Activated CD8-positive, alpha-beta memory T cell treated with anti-CD3 and anti-CD28 coated beads for 4 hours (primary cell): ENCODE measurements around the gene EPS15.
"Not testable (repeated sequence)": the region's sequence is repeated elsewhere in the genome, so short reads cannot be mapped to it uniquely, and the experiment has no call there.

ENCODE experiments used
- DNase-seq, 2 donors: peaks; one replicate each; pipeline ENCODE4 v3.0.0-alpha.2; 2020; ENCODE audit warnings: low read depth in 2 of 2

Gene EPS15

DNA sequence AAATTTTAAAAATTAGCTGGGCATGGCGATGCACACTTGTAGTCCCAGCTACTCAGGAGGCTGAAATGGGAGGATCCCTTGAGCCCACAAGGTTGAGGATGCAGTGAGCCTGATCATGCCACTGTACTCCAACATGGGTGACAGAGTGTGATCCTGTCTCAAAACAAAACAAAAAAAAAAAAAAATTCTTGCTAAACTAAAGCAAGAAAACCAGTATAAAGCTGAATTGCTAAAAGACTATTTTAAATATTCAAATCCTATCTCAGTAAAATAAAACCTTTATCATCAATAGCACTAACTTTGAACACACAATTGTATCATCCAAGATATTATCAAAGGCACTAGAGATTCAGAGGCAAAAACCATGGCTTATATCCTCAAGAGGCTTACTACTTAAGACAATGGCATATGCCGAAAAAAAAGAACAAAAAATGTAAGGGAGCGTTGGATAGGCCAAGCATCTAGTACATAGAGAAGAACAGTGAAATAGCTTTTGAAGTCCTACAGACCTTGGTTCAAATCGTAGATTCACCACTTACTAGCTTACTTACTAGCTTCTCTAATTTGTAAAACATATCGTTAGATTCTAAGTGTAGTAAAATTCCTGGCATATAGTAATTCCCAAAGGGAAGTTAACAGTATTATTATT lies 3.6 kb downstream of the EPS15 start:
- no peak for DNase-seq

DNA sequence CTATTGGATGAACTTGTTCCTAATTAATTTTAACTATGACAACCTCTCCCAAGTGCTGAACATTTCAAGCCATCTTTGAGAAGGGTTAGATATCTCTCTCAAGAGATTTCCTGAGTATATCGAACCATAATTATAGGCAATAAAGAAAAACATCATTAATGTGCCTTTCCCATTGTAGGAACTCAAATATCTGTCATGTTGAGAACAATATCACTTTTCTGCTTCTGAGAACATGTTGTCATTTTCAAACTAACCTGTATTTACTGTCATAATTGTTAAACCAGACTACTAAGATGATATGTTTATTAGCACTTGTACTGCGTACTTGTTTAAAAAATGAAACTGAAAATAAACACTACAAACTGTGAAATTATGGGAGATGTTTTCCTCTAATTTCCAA lies 4.3 kb downstream of the EPS15 start:
- no peak for DNase-seq

DNA sequence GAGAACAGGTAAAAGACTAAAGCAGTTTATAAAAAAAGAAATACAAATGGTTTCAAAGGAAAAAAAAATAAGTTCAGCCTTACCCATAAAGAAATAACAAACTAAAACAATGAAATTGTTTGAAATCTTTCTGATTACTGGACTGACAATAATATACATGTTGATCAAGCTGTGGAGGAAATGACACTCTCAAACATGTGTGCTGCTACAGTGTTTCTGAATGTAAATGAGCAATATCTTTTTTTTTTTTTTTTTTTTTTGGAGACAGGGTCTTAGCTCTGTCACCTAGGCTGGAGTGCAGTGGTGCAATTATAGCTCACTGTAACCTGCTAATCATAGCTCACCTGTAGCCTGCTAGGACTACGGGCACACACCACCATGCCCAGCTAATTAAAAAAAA lies 6.5 kb downstream of the EPS15 start:
- DNase-seq = no peak

DNA sequence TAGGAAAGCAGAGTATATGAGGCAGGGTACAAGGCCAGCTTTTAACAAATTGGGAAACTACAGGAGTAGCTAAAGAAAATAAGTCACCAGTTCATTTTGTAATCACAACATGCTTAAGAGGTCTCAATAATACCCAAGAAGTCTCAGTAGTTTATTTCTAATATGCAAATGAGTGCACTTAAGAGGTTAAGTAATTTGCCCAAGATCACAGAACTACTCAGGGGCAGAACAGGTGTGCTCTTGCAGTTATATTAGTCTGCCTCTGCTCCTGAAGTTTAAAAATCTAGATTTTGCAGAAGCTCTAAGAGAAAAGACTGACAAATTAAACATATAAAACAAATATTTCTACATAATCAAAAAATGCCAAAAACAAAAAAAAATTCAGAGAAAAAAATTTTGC lies 6.9 kb downstream of the EPS15 start:
- no peak for DNase-seq

DNA sequence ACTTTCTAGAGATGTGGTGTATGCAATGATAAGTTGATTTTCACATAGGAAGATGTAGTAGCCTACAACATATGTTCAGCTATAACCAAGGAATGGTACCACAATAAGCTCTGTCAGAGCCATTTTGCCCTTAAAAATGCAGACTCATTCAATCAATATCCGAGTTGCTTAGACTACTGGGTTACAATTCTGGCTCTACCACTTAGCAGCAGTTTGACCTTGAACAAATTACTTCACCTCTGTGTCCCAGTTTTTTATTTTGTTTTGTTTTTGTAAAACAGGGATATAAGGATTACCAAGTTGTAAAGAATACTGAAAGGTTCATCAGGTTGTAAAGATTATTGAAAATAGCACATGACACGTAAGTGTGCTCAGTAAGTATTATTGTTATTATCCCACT lies 9.3 kb downstream of the EPS15 start:
- DNase-seq = no peak

DNA sequence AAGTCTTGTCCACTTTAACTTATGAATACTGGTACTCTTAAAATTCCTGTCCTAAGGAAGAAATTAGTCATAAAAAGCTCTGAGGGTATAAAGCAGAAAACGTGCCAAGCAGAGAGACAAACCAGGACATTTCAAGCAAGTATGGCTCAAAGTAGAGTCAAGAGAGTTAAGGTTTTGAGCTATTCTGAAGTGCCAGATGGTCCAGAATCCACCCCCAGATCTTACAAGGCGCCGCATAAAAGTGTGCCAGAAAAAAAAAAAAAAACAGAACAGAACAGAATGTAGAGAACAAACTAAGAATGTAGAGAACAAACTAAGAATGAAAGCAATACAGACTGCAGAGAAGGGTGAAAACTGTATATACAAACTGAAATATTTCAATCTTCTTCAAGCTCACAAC lies 12.5 kb downstream of the EPS15 start:
- no peak for DNase-seq

DNA sequence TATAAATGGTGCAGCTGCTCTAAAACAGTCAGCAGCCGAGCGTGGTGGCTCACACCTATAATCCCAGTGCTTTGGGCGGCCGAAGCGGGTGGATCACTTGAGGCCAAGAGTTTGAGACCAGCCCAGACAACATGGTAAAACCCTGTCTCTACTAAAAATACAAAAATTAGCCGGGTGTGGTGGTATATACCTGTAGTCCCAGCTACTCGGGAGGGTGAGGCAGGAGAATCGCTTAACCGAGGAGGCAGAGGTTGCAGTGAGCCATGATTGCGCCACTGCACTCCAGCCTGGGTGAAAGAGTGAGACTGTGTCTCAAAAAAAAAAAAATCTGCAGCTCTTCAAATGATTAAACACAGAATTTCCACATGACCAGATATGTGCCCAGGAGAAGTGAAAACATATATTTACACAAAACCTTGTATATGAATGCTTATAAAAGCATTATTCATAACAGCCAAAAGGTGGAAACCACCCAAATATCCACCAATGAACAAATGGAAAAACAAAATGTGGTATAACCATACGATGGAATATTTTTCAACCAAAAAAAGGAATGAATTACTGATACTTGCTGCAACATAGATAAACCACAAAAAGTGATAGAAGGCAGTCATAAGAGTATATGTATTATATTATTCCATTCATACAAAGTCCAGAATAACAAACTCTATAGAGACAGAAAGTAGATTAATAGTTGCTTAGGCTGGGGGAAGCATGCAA lies 14.1 kb downstream of the EPS15 start:
- no peak for DNase-seq

DNA sequence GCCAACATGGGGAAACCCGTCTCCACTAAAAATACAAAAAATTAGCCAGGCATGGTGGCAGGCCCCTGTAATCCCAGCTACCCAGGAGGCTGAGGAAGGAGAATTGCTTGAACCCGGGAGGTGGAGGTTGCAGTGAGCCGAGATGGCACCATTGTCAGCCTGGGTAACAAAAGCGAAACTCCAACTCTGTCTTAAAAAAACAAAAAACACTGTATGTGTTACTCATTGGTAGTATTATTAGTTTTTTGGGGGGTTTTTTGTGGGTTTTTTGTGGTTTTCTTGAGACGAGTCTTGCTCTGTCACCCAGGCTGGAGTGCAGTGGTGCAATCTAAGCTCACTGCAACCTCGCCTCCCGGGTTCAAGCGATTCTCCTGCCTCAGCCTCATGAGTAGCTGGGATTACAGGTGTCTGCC lies 17.8 kb downstream of the EPS15 start:
- not testable (repeated sequence) for DNase-seq

DNA sequence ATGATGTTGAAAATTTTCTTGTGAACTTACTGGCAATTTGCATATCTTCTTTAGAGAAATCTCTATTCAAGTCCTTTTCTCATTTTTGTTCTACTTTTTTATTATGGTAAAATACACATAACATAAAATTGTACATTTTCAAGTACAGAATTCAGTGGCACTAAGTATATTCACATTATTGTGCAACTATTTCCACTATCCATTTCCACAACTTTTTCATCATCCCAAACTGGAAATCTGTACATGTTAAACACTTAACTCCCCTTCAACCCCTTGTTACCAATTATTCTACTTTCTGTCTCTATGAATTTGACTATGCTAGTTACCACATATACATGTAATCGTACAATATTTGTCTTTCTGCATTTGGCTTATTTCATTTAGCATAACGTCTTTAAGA lies 19.4 kb downstream of the EPS15 start:
- no peak for DNase-seq

DNA sequence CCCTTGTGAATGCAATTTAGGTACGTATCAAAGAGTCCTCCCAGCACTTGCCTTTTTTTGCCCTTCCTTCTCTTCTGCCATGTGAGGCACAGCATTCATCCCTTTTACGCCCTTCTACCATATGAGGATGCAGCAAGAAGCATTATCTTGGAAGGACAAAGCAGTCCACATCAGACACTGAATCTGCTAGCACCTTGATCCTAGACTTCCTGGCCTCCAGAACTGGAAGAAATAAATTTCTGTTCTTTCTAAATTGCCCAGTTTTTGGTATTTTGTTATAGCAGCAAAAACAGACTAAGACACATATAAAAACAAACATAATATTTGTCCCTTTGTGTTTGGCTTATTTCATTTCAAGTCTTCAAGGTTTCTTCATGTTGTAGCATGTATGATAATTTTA lies 20.1 kb downstream of the EPS15 start:
- no peak for DNase-seq

DNA sequence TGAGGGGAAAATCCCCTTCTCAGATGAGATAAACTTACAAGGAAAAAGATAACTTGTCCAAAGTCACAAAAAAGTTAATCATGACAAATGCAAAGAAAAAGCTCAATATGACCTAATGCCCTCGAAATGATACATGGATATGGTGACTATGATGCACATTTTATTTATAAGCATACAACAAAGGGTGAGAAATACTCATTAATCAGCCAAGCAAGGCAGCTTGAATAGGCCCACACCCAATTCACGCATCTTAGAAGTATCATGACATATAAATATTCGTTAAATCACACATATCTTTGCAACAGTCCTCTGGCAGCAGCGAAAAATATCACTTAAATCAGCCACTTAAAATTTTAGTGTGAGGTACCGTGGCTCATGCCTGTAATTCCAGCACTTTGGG lies 21.7 kb downstream of the EPS15 start:
- no peak for DNase-seq

DNA sequence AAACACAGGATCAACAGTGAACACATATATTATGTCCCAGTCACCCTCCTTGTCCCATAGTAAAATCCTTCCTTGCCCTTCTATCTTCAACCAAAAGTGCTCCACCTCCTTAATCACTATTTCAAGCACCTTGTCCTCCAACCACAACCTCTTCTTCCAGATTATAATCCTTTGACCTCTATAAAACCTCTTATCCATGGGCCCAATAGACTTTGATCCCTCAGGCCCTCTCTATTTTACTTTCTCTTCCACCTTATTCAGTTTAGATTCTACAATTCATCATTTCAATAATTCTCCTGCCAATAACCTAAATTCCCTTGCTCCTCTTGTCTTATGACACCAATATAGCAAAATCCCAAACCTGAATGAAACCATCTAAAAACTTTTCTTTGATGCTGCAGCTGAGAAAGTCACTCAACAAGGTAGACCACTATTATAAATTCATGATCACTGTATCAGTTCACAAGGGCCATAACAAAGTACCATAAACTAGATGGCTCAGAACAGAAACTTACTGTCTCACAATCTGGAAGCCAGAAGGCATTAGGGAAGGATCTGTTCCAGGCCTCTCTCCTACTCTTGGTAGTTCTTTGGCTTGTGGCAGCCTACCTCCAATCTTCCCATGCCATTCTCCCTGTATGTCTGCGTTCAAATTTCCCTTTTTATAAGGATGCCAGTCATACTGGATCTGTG lies 24.8 kb downstream of the EPS15 start:
- no peak for DNase-seq

DNA sequence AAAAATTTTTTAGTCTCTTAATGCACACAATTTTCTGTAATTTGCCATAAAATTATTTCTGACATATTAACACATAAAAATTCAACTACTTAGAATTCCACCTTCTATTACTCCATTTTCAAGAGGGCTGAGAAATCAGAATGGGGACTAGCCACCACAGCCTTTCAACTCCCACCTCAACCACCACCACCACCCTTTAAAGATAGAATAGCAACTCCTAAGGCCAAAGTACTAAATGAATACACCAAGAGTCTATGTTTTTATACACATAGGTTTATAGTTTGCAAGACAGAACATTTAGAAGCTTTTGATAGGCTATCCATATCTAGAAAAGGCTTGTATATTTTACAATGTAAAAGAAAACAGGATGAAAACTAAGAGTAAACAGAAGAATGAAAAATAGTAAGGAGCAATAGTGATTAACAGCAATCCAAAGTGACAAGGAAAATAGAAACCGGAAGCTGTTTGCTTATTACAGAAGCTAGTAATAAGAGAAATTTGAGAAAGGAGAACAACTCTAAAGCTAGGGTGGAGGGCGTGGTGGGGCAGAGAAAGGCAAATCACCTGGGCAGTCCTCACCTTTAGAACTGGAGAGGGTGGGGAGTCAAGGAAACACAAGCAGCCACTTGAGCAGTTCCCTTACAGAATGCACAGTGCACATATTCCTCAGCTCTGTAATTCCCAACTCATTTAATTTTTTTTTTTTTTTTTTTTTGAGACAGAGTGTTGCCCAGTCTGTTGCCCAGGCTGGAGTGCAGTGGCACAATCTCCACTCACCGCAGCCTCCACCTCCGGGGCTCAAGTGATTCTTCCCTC lies 27.7 kb downstream of the EPS15 start:
- no peak for DNase-seq

DNA sequence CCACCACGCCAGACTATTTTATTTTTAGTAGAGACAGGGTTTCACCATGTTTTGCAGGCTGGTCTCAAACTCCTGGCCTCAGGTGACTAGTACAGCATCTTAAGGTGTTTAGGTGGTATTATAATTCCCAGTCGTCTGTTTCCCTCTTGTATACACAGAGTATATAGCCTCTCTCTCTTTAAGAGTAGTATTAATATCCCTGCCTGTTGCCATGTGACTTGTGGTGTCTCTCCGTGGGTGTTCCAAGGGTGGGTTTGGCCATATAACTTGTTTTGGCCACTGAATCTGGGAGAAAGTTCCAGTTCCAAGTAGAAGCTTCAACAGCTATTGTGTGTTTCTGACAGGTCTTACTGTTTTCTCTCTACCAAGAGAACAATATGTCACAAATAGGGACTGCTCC lies 29.6 kb downstream of the EPS15 start:
- no peak for DNase-seq

DNA sequence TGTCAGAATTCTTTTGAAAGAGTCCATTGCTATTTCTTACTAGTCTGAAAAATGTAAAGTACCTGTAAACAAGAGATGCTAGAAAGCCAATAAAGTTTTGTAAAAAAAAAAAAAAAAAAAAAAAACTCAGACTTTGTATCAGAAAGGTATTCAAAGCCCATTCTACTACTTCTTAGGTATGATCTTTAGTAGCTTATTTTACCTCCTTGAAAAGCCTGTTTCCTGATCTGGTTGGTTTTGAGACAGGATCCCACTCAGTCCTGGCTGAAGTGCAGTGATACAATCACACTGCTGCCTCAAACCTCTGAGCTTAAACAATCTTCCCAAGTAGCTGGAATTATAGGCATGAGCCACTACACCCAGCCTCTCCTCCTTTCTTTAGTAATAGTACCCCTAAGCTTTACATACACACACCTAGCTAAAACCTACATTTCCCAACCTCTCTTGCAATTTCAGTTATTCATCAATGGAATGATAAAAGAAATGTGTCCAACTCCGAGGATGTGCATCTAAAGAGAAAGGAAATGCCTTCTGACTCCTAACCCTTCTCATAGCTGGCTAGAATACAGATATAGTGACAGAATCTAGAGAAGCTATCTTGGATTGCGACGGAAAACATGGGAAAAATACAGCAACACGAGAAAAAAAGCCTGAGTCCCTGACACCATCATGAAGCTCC lies 30.6 kb downstream of the EPS15 start:
- DNase-seq = no peak

DNA sequence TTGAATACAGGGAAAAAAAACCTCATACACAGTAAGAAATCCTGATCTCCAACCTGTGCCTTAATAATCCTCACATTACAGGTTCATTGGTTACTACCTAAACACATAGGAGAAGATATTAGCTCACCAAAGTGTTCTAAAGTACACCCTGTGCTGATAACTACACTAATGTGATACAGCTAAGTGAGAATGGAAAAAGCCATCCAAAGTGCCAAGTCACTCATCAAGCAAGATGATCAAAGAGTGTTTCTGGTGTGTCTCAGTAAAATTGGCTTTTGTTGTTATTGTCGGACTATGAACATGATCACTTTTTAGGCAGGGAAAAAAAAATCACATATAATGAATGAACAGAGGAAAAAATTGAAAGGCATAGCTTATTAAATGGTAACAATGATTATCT lies 31.4 kb downstream of the EPS15 start:
- no peak for DNase-seq

DNA sequence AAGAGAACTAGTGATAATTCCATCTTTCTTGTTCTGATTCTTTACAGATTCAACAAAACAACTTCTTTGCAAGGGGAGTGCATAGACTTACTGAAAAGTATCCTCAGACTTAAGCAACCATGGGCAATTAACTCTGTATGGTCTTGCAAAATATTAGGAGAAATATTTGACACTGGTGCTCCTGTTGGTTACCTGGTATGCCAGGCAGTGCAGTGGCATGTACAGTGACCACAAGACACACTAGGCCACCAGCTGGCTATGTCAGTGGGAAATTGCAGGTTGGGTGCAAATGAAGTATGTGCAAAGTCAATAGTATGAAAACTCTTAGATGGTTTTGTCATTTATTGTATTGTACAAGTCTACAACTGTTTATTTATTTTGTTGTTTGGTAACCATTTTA lies 34.5 kb downstream of the EPS15 start:
- DNase-seq = no peak

DNA sequence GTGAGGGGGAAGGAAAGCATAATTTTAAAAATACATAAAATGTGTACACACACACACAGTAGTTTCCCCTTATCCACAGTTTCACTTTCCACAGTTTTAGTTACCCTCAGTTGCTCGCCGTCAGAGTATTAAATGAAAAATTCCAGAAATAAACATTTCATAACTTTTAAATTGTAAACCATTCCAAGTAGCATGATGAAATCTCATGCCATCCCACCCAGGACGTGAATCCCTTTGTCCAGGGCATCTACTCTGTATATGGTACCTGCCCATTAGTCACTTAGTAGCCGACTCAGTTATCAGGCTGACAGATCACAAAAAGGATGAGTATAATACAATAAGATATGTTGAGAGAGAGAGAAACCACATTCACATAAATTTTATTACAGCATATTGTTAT lies 36.2 kb downstream of the EPS15 start:
- DNase-seq = no peak

DNA sequence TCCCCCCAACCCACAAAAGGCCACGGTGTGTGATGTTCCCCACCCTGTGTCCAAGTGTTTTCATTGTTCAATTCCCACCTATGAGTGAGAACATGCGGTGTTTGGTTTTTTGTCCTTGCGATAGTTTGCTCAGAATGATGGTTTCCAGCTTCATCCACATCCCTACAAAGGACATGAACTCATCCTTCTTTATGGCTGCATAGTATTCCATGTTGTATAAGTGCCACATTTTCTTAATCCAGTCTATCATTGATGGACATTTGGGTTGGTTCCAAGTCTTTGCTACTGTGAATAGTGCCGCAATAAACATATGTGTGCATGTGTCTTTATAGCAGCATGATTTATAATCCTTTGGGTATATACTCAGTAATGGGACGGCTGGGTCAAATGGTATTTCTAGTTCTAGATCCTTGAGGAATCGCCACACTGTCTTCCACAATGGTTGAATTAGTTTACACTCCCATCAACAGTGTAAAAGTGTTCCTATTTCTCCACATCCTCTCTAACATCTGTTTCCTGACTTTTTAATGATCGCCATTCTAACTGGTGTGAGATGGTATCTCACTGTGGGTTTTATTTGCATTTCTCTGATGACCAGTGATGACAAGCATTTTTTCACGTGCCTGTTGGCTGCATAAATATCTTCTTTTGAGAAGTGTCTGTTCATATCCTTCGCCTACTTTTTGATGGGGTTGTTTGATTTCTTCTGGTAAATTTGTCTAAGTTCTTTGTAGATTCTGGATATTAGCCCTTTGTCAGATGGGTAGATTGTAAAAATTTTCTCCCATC lies 44.0 kb downstream of the EPS15 start:
- not testable (repeated sequence) for DNase-seq

DNA sequence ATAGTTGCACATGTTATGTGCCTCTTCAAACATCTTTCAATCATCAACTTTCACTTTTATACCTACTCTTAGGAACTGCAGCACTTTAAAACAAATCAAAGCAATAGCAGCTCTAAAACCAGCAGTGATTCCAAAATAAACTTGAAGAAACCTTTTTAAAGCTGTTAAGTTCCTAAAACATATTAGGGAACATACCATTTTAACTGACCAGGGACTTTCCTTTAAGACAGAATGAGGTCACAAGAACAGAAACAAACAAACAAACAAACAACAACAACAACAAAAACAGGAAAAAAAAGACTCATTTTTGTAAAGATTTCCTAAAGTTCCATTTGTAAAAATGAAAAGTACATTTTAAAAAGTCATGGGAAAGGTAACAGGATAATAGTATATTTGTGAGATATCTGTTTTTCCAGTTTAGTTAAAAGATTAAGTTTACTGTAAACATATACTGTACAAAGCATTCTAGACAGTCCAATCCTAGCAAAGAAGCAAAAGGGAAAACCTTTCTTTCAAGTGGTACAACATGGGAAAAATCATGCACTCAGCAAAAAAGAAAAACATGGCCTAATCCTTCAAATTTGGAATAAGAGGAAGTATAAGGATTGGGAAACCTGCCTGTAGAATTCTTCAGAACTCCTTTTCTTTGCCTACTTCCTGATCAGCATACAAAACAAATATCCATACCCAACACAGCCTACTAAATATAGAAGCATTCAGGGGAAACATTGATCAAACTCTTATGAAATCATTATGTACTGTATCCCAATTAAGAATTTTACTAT lies 45.5 kb downstream of the EPS15 start:
- DNase-seq = no peak
